Parathyroid adenoma (tissue), 2 donors: Measurements from ENCODE around the gene APC2.

ENCODE experiments used
- H2AFZ ChIP-seq: fragments of 300-600 bp; sonication (generic); one replicate; pipeline ENCODE4 v1.7.0; 2017; ENCODE audit warnings: antibody characterized with exemption, mild to moderate bottlenecking
- H3K27ac ChIP-seq: fragments of 300-600 bp; sonication (generic); one replicate; pipeline ENCODE4 v1.7.0; 2017
- H3K27me3 ChIP-seq: fragments of 300-600 bp; sonication (generic); one replicate; pipeline ENCODE4 v1.7.0; 2017; ENCODE audit warnings: low read length; ENCODE audit not compliant: control insufficient read depth, insufficient read depth
- H3K36me3 ChIP-seq: fragments of 300-600 bp; sonication (generic); one replicate; pipeline ENCODE4 v1.7.0; 2017; ENCODE audit warnings: low read length; ENCODE audit not compliant: control insufficient read depth, insufficient read depth
- H3K4me1 ChIP-seq: fragments of 300-600 bp; sonication (generic); one replicate; pipeline ENCODE4 v1.7.0; 2017; ENCODE audit warnings: control low read depth
- H3K4me2 ChIP-seq: fragments of 300-600 bp; sonication (generic); one replicate; pipeline ENCODE4 v1.7.0; 2017; ENCODE audit warnings: low read length
- H3K4me3 ChIP-seq: fragments of 300-600 bp; sonication (generic); one replicate; pipeline ENCODE4 v1.7.0; 2017; ENCODE audit warnings: low read depth, low read length
- H3K79me2 ChIP-seq: fragments of 300-600 bp; sonication (generic); one replicate; pipeline ENCODE4 v1.7.0; 2017; ENCODE audit warnings: control low read depth
- H3K9ac ChIP-seq: fragments of 300-600 bp; sonication (generic); one replicate; pipeline ENCODE4 v1.7.0; 2017; ENCODE audit warnings: mild to moderate bottlenecking
- H3K9me3 ChIP-seq: fragments of 300-600 bp; sonication (generic); one replicate; pipeline ENCODE4 v1.7.0; 2017; ENCODE audit warnings: low read length; ENCODE audit not compliant: control insufficient read depth
- TF ChIP-seq, protein P1 (sequence below): fragments of 300-600 bp; sonication (generic); IDR thresholded peaks from one replicate; pipeline ENCODE4 v1.7.0; 2017; ENCODE audit warnings: antibody characterized with exemption, mild to moderate bottlenecking
- donor health status: primary hyperparathyroidism.

APC2 gene

DNA sequence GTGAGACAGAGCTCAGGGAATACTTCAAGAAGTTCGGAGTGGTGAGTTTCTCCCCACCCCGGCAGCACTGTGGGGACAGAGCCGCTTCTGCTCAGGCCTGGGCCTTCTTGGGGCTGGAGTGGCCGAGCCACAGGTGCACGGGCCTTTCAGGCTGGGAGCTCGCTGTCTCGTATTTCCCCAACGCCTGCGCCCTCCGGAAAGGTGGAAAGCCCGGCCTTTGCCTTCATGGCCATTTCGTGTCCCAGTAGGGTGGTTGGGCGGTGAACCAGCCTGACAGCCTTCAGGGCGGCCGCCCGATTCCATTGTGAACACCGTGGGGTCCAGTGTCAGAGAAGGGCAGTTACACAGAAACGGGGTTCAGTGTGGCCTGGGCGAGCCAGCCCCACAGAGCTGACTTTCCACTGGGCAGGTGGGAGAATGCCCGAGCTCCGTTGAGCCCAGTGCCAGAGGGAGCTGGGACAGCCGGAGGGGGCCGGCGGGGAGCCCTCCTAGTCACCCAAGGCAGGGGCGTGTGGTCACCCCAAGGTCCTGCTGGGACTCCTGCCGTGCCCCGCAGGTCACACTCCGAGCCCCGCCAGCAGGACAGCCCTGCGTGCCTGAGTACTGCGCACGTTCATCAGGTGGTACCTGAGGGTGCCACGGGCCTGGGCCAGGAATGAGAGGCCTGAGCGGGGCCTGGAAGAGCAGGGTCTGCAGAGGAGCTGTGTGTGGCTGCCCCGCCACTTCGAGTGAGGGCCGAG, 28.5 kb upstream of the APC2 start:
- H3K27ac ChIP-seq: no peak overlapping the region
- no peak overlapping the region for H2AFZ ChIP-seq
- no peaks in the 10 kb centered on the region for H3K27me3 ChIP-seq
- H3K9ac ChIP-seq: no peak overlapping the region
- no peaks in the 10 kb centered on the region for H3K9me3 ChIP-seq
- H3K4me2 ChIP-seq: no peak overlapping the region
- H3K79me2 ChIP-seq: peaks cover 64% of the 10 kb centered on the region
- no peak overlapping the region for H3K4me3 ChIP-seq
- H3K36me3 ChIP-seq: no peaks in the 10 kb centered on the region
- TF ChIP-seq, protein P1, sequence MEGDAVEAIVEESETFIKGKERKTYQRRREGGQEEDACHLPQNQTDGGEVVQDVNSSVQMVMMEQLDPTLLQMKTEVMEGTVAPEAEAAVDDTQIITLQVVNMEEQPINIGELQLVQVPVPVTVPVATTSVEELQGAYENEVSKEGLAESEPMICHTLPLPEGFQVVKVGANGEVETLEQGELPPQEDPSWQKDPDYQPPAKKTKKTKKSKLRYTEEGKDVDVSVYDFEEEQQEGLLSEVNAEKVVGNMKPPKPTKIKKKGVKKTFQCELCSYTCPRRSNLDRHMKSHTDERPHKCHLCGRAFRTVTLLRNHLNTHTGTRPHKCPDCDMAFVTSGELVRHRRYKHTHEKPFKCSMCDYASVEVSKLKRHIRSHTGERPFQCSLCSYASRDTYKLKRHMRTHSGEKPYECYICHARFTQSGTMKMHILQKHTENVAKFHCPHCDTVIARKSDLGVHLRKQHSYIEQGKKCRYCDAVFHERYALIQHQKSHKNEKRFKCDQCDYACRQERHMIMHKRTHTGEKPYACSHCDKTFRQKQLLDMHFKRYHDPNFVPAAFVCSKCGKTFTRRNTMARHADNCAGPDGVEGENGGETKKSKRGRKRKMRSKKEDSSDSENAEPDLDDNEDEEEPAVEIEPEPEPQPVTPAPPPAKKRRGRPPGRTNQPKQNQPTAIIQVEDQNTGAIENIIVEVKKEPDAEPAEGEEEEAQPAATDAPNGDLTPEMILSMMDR: no peak
- H3K4me1 ChIP-seq: peaks cover 8% of the 10 kb centered on the region

DNA sequence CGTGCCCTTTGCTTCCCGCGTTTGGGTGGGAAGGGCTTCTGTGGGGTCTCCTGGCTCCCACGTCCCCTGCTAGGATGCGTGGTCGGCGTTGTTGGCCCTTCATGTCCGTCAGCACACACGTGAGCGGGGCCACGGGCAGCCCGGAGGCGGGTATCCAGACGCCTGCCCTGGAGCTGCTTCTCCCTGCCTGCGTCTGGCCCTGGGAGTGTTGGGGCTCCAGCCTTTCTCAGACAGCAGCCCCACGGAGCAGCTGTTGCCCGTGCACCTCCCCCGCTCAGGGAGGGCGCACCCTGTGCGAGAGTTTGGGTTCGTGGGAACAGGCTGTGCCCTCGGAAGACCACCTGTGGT, 28.0 kb upstream of the APC2 start:
- Histone ChIP-seq H3K9ac (no peak overlapping the region), H3K27ac (no peak overlapping the region), H3K4me1 (peaks cover 3% of the 10 kb centered on the region), H3K79me2 (peaks cover 60% of the 10 kb centered on the region), H3K9me3 (no peaks in the 10 kb centered on the region), H3K27me3 (no peaks in the 10 kb centered on the region), H2AFZ (no peak overlapping the region), H3K4me3 (no peak overlapping the region), H3K4me2 (no peak overlapping the region), H3K36me3 (no peaks in the 10 kb centered on the region)
- TF ChIP-seq, protein P1: no peak

DNA sequence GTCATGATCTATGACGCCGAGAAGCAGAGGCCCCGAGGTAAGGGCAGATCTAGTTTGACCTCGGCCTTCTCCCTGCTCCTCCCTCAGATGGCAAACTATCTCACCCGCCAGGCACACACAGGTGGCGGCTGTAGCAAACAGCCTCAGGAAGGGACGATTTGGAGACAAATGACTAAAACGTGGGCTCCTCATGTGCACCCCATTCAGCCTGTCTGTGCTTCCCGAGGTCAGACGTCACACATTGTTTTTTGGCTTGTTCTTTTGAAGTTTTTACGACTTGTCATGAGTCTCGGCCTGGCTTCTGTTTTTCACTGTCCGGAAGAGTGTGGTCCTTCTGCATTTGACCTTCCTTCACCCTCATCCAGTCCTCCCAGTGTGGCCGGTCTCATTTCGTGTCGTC, 27.6 kb upstream of the APC2 start:
- Histone ChIP-seq H3K9me3 (no peaks in the 10 kb centered on the region), H3K79me2 (peaks cover 56% of the 10 kb centered on the region), H2AFZ (no peak overlapping the region), H3K4me2 (no peak overlapping the region), H3K4me3 (no peak overlapping the region), H3K9ac (no peak overlapping the region), H3K36me3 (no peaks in the 10 kb centered on the region), H3K27ac (no peak overlapping the region), H3K27me3 (no peaks in the 10 kb centered on the region), H3K4me1 (no peaks in the 10 kb centered on the region)
- TF ChIP-seq, protein P1: no peak

- Histone ChIP-seq H3K79me2 (peaks cover 51% of the 10 kb centered on the region), H3K4me3 (no peak overlapping the region), H3K27me3 (no peaks in the 10 kb centered on the region), H3K27ac (no peak overlapping the region), H3K4me1 (no peaks in the 10 kb centered on the region), H3K9ac (no peak overlapping the region), H3K4me2 (no peak overlapping the region), H3K9me3 (no peaks in the 10 kb centered on the region), H3K36me3 (no peaks in the 10 kb centered on the region), H2AFZ (no peak overlapping the region)
- TF ChIP-seq, protein P1: no peak
These were observed 27.0 kb upstream of the APC2 start for GRCh38 chr19:1422943-1423342.
